Mononuclear cell (primary cell): ENCODE data around the gene TTLL7. TPM values are rescaled to one million over a fixed set of nuclear protein-coding genes. Genes with fewer than 3 reads are reported as not detected.

Source experiments
- H3K27me3 ChIP-seq: 2 replicates; pipeline ENCODE4 v1.6.0; 2011; ENCODE audit warnings: low read length, control low read depth; ENCODE audit not compliant: insufficient read depth
- H3K4me1 ChIP-seq: 2 replicates; pipeline ENCODE4 v1.5.1; 2011; ENCODE audit warnings: mild to moderate bottlenecking, low read length, control low read depth; ENCODE audit not compliant: insufficient read depth
- H3K4me3 ChIP-seq: 2 replicates; pipeline ENCODE4 v1.5.1; 2011; ENCODE audit warnings: mild to moderate bottlenecking, low read length, moderate library complexity
- H3K9me3 ChIP-seq: 2 replicates; pipeline ENCODE4 v1.5.1; 2011; ENCODE audit warnings: low read depth, mild to moderate bottlenecking, control low read depth, low read length
- total RNA-seq: library from RNA; depleted of rRNA; stranded (reverse); fragments of >200 nt; gene quantifications from one replicate; pipeline ENCODE4 v1.2.3, GENCODE V29; 2012

Gene TTLL7
- total RNA-seq, 1 donor: 0.84 TPM

- no peak overlapping the region for H3K4me3 ChIP-seq
- H3K9me3 ChIP-seq: no peaks in the 10 kb centered on the region
- H3K27me3 ChIP-seq: no peaks in the 10 kb centered on the region
- H3K4me1 ChIP-seq: no peaks in the 10 kb centered on the region
Measured at GRCh38 chr1:83845437-83846071, 153.4 kb downstream of the TTLL7 start.

DNA sequence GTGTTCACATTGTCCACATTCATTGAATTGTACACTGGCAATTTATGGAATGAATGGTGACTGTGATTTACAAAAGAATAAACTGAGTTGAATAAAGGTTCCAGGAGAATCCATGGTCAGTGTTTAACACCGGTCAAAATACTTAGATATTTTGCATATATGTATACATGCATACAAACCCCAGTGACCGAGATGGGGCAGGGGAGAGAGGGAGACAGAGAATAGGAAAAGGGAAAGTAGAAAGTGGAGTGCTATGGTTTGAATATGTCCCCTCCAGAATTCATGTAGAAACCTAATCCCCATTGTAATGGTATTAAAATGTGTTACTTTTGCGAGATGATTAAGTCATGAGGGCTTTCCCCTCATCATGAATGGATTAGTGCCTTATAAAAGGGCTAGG, 154.4 kb downstream of the TTLL7 start:
- Histone ChIP-seq H3K4me3 (no peak overlapping the region), H3K9me3 (no peaks in the 10 kb centered on the region), H3K4me1 (no peaks in the 10 kb centered on the region), H3K27me3 (no peaks in the 10 kb centered on the region)

GRCh38 chr1:83839566-83840173, 159.3 kb downstream of the TTLL7 start:
- Histone ChIP-seq H3K9me3 (no peaks in the 10 kb centered on the region), H3K4me1 (no peaks in the 10 kb centered on the region), H3K27me3 (no peaks in the 10 kb centered on the region), H3K4me3 (no peak overlapping the region)

GRCh38 chr1:83838573-83838972, 160.4 kb downstream of the TTLL7 start:
- Histone ChIP-seq H3K27me3 (no peaks in the 10 kb centered on the region), H3K4me3 (no peak overlapping the region), H3K4me1 (no peaks in the 10 kb centered on the region), H3K9me3 (no peaks in the 10 kb centered on the region)

- H3K4me1 ChIP-seq: no peaks in the 10 kb centered on the region
- H3K9me3 ChIP-seq: no peaks in the 10 kb centered on the region
- H3K4me3 ChIP-seq: no peak overlapping the region
- H3K27me3 ChIP-seq: no peaks in the 10 kb centered on the region
Measured at GRCh38 chr1:83836543-83836942, 162.4 kb downstream of the TTLL7 start.

- no peaks in the 10 kb centered on the region for H3K9me3 ChIP-seq
- H3K4me1 ChIP-seq: no peaks in the 10 kb centered on the region
- no peak overlapping the region for H3K4me3 ChIP-seq
- H3K27me3 ChIP-seq: no peaks in the 10 kb centered on the region
Measured at GRCh38 chr1:83834621-83835264, 164.2 kb downstream of the TTLL7 start.

GRCh38 chr1:83832194-83832593, 166.7 kb downstream of the TTLL7 start:
- Histone ChIP-seq H3K4me3 (no peak overlapping the region), H3K9me3 (no peaks in the 10 kb centered on the region), H3K27me3 (no peaks in the 10 kb centered on the region), H3K4me1 (no peaks in the 10 kb centered on the region)

- no peaks in the 10 kb centered on the region for H3K4me1 ChIP-seq
- no peak overlapping the region for H3K4me3 ChIP-seq
- no peaks in the 10 kb centered on the region for H3K27me3 ChIP-seq
- H3K9me3 ChIP-seq: no peaks in the 10 kb centered on the region
Measured at GRCh38 chr1:83829106-83829505, 169.8 kb downstream of the TTLL7 start.

- Histone ChIP-seq H3K9me3 (no peaks in the 10 kb centered on the region), H3K4me1 (no peaks in the 10 kb centered on the region), H3K27me3 (no peaks in the 10 kb centered on the region), H3K4me3 (no peak overlapping the region)
Measured at GRCh38 chr1:83828456-83828855, 170.5 kb downstream of the TTLL7 start.

GRCh38 chr1:83827741-83828140, 171.2 kb downstream of the TTLL7 start:
- H3K4me3 ChIP-seq: no peak overlapping the region
- H3K27me3 ChIP-seq: no peaks in the 10 kb centered on the region
- H3K9me3 ChIP-seq: no peaks in the 10 kb centered on the region
- no peaks in the 10 kb centered on the region for H3K4me1 ChIP-seq

DNA sequence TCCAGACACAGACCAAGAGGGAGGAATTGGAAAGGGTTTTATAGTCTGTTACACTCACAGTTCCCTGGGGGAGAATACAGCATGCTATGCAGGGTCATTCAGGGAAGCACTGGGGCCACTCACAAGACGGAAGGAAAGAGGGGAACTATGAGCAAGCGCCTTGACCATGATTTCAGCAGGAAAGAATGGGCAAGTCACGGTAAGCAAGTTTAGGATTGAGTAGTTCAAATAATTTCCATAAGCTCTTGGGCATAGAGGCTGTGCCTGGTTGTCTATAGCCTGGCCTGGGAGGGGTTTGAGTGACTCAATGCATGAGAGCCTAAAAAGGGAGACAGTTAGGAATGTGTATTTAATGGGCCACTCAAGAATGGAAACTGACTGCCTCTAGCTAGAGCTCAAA, 176.7 kb downstream of the TTLL7 start:
- Histone ChIP-seq H3K9me3 (no peaks in the 10 kb centered on the region), H3K4me3 (no peak overlapping the region), H3K27me3 (no peaks in the 10 kb centered on the region), H3K4me1 (peaks cover 12% of the 10 kb centered on the region)

DNA sequence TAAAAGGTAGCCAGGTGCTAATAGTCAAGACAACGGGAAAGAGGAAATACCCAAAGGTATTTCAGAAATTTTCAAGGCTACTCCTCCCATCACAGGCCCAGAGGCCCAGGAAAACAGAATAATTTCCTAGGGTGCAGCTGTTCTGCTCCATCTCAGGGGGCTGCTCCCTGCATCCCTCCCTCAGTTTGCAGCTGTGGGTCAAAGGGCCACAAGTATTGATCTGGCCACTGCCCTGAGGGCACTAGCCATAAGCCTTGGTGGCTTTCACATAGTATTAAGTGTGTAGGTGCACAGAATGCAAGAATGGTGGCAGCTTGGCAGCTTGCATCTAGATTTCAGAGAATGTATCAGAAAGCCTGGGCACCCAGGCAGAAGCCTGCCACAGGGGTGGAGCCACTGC, 179.5 kb downstream of the TTLL7 start:
- H3K4me1 ChIP-seq: peaks cover 12% of the 10 kb centered on the region

DNA sequence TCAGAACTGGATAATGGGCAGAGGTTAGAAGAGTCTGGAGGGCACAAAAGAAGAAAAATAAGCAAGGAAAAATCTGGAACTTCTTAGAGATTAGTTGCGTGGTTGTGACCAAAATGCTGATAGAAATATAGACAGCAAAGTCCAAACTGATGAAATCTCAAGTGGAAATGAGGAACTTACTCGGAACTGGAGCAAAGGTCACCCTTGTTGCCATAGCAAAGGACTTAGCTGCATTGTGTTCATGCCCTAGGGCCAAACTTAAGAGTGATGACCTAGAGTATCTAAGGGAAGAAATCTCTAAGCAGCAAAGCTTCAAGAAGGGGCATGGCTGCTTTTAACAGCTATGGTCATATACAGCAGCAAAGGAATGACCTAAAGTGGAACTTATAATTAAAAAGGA, 180.0 kb downstream of the TTLL7 start:
- Histone ChIP-seq H3K4me1 (peaks cover 12% of the 10 kb centered on the region), H3K9me3 (no peaks in the 10 kb centered on the region), H3K4me3 (no peak overlapping the region), H3K27me3 (no peaks in the 10 kb centered on the region)

More for the DNA sequence above, 179.5 kb downstream of the TTLL7 start:
- Histone ChIP-seq H3K9me3 (no peaks in the 10 kb centered on the region), H3K4me3 (no peak overlapping the region), H3K27me3 (no peaks in the 10 kb centered on the region)

DNA sequence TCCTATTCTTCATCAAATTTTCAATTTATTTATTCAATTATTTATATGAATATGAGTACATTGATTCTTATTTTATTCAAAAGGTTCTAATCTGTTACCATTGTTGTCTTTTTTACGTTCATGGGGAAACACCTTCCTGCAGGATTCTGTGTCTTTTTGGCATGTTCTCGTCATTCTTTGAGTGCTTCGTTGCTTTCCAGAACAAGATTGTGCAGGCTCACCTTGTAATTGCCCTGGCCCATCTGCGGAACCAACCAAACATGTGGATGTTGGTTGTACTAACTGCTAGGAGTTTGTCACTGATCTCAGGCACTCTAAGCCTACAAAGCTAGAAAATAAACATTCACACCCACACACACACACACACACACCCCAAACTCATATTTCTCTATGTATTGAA, 182.1 kb downstream of the TTLL7 start:
- peaks cover 12% of the 10 kb centered on the region for H3K4me1 ChIP-seq
- H3K9me3 ChIP-seq: no peaks in the 10 kb centered on the region
- no peak overlapping the region for H3K4me3 ChIP-seq
- H3K27me3 ChIP-seq: no peaks in the 10 kb centered on the region

- no peaks in the 10 kb centered on the region for H3K27me3 ChIP-seq
- H3K9me3 ChIP-seq: no peaks in the 10 kb centered on the region
- H3K4me1 ChIP-seq: peaks cover 12% of the 10 kb centered on the region
- no peak overlapping the region for H3K4me3 ChIP-seq
Measured at GRCh38 chr1:83815330-83815729, 183.6 kb downstream of the TTLL7 start.
